T-helper 22 cell (primary cell): Measurements from ENCODE around the gene TSPAN13.

Experiments used
- DNase-seq: peaks from one replicate; pipeline ENCODE4 v3.0.0-alpha.2; 2020; ENCODE audit warnings: low read depth

TSPAN13 gene

DNA sequence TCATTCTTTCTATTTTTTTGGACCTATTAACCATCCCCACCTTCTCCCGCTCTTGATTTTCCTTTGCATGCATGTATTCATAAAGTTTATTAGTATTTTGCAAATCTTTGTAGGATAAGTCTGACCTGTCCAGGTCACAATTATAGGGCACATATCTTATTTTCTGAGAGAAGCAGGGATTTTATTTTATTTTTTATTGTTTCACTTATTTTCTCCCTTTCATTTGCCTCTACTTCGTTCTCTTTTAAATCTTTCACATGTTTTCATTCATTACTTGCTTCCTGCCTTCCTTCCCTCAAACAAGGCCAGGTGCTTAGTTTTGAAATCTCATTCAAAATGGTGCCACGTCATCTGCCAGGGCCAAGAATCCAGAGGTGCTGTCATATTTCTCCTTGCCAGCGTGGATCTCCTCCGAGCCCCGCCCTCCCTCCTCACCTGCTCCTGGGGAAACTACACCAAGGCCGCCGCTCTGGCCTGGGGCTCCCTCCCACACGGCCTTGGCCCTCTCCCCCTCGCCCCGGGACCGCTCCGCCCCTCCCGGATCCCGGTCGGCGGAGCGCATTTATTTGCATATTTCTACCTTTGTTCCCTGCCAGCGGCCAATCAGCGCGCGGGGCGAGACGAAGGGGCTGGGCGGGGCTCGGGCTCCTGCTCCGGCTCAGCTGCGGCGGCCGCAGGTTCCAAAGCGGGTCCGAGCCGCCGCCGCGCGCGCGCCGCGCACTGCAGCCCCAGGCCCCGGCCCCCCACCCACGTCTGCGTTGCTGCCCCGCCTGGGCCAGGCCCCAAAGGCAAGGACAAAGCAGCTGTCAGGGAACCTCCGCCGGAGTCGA, at the start of gene TSPAN13:
Gene TSPAN13, plus strand, starts transcription at position 654 of the 830 bp plus-strand sequence. CDS start 213 bp downstream, outside the sequence.
- peak; percentile 23 for DNase-seq

DNA sequence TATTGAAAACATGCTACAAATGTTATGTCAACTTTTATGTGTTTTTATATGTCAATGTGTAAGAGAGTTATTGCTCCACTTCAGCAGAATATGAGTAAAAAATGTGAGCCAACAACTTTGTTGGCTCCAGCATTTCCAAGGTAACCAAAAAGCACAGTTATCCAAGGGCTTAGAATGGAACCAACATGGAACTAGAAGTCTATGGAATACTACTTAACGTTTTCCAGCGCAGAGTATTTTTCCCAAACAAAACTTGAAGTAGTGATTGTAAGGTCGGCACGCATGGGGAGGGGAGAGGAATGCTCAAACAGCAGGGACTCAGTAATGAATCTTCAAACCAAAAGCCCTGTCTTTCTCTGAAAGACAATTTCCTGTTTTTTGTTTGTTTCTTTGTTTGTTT, 45.0 kb upstream of the TSPAN13 start:
- DNase-seq = no peak

DNA sequence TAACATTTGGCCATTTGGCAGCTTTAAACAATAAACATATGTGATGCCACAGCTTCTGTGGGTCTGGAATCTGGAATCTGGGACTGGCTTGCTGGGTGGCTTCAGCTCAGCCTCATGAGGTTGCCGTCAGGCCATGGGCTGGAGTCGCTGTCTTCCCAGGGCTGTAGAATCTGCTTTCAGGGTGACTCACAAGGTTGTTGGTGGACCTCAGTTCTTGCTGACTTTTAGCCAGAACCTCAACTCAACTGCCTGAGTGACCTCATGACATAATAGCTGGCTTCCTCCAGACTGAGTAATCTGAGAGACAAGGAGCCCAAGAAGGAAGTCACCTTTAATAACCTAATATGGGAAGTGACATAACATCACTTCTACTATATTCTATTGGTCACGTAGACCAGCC, 44.6 kb upstream of the TSPAN13 start:
- no peak for DNase-seq

DNA sequence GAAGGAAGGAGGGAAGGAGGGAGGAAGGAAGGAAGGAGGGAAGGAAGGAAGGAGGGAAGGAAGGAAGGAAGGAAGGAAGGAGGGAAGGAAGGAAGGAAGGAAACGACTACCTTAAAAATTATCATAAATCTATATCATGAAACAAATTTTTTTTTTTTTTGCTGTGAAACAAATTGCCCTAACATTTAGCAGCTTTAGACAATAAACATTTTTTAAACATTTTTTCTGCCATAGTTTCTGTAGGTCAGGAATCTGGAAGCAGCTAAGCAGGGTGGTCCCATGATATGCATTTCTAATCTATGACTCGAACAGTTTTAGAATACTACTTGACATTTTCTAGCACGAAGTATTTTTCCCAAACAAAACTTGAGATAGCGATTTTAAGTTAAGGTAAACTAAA, 42.9 kb upstream of the TSPAN13 start:
- no peak for DNase-seq

DNA sequence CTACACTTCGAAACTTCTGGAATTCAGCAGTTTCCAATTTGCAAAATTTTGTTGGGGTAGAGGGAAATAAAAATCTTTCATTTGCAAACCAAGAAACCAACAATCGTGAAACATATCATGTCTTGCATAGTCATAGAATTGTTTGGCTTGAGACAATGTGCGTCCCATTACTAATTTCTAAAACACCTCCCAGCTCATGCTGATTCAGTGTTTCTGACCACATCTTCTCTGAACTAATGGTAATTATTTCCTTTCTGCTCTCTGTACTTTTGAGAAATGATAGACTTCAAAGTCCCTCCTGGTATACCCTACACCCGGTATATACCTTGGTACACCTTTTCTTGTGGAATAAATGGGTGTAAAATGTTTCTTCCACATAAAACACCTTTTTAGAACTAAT, 41.8 kb upstream of the TSPAN13 start:
- DNase-seq = no peak

DNA sequence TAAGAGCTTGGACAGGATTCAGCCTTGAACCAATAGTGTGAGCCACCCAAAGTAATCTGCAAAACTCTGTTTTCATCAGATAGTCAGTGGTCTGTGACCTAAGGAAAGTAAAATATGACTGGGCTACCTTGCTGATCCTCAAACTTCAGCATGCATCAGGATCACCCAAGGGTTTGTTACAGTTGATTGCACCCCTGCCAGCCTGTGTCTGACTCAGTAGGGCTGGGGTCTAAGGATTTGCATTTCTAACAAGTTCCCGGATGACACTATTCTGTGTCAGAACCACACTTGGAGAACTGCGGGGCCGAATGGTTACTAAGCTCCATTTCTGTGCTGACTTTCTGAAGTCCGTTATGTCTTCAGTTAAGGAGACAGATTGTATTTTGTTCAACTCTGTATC, 40.6 kb upstream of the TSPAN13 start:
- DNase-seq = no peak

DNA sequence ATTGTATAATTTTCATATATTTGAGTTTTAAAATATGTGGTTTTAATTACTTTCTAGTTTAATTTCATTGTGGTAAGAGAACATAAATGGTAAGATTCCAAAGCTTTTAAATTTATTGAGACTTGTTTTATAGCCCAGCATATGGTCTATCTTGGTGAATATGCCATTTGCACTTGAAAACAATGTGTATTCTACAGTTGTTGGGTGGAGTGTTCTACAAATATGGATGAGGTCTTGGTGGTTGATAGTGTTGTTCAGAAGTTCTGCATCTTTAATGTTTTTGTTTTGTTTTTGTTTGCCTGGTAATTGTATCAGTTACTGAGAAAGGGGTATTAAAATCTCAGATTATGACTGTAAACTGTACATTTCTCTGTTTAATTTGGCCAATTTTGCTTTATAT, 37.6 kb upstream of the TSPAN13 start:
- DNase-seq = no peak

DNA sequence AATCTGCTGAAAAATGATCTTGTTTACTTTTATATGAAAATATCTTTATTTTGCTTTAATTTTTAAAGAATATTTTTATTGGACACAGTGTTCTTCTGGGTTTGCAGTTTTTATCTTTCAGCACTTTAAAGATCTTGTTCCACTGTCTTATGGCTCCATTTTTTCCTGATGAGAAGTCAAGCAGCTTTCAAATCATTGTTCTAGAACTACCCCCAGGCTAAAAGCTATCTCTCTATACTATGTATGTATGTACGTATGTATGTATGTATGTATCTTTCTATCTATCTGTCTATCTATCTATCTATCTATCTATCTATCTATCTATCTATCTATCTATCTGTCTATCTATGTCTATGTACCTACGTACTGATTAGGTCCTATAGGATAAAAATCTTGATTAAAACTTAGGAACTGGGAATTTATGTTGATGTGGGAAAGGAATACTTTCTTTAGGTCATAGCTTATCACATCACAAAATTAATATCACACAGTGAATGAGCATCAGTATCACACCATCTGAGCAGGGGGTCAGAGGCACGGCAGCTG, 35.4 kb upstream of the TSPAN13 start:
- DNase-seq = no peak

DNA sequence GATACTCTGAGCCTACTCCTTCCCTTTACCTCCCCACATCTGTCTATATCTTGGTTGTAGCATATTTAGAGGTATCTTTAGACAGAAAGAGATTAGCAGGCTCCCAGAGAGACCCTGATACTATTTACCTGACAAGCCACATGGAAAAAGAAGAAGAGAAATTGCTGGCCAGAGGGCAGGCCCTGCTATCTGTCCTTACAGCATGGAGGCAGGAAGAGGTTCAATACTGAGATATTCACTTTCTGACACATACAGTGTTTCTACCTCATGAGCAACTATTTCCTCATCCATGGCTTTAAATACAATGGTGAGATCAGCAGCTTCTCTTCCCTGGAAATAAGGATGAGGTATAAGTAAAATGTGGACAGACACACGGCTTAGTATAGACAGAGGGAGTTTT, 33.9 kb upstream of the TSPAN13 start:
- DNase-seq = no peak

DNA sequence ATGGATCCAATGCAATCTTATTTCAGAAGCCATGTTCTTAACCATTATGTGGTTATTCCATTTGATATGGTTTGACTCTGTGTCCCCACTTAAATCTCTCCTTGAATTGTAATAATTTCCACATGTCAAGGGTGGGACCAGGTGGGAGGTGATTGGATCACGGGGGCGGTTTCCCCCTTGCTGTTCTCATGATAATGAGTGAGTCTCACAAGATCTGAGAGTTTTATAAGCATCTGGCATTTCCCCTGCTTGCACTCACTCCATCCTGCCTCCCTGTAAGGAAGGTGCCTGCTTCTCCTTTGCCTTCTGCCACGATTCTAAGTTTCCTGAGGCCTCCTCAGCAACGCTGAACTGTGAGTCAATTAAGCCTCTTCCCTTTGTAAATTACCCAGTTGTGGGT, 32.0 kb upstream of the TSPAN13 start:
- DNase-seq = no peak

DNA sequence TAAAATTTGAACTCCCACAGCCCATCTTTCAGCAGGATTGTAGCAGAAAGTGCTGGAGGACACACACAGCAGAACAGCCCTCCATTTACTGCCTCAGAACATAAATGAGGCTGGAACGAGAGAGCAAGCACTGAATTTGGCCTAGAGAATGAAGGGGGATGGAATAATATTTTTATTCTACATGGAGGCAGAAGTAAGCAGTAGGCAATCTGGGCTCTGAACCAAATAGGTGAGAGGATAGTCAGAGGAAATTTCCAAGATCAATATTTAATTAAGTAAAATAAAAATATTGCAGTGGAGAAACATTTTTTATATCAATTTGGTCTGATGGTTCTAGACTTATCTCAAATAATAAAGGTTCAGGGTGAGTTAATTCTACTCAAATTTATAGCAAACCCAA, 29.2 kb upstream of the TSPAN13 start:
- no peak for DNase-seq

DNA sequence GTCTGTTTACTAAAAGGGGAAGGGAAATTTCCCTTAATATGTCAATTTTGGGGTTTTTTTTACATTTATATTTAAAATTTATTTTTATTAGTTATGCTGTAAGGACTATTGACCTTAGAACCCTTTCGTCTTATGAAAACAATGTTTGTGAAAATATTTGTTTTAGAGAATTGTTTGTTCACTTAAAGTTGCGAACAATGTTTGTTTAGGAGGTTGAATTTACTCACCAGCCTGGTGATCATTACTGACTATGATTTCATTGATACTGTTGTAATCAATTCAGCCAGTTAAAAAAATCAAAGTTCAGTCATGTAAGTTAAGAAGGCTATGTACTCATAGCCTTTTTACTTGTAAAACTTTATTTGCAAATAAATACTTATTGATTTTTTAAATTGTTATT, 27.4 kb upstream of the TSPAN13 start:
- DNase-seq = no peak

DNA sequence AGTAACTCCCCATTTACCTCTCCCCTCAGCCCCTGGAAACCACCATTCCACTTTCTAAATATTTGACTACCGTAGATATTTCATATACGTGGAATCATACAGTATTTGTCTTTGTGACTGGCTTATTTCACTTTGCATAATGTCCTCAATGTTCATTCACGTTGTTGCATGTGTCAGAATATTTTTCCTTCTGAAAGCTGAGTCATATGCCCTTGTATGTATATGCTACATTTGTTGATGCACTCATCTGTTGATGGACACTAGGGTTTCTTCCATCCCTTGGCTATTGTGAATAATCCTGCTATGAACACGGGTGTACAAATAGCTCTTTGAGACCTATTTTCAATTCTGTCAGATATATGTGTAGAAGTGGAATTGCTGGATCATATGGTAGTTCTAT, 25.8 kb upstream of the TSPAN13 start:
- no peak for DNase-seq

DNA sequence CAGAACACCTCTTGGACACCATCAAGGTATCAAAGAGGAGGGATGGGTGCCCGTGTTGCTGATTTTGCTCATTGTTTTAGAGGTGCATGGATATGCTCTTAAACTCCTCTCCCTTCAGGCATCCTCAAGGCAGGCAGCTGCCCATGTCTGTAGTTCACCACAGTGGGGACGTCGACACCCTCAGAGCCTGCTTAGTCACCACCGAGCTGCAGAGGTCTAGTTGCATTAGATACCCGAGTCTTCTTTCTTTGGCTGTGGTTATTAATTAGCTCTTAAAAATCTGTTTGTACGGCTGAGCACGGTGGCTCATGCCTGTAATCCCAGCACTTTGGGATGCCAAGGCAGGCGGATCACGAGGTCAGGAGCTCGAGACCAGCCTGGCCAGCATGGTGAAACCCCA, 24.7 kb upstream of the TSPAN13 start:
- DNase-seq = no peak

DNA sequence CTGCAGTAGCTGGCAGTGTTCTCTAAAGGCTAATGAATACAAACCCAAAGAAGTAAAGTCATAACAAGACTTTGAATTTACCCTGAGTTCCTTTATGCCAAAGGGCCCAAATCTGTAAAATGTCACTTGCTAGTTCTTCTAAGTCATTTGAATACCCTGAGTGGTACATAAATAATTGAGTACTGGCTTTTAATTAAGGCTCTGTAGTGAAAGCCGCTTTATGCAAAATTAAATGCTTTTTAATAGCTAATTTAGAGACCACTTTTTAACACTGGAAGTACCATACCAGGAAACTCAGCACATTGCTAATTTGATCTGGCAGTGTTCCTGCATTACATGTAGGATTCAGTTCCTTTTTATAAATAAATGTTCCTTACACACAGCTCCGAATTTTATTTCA, 24.0 kb upstream of the TSPAN13 start:
- no peak for DNase-seq

DNA sequence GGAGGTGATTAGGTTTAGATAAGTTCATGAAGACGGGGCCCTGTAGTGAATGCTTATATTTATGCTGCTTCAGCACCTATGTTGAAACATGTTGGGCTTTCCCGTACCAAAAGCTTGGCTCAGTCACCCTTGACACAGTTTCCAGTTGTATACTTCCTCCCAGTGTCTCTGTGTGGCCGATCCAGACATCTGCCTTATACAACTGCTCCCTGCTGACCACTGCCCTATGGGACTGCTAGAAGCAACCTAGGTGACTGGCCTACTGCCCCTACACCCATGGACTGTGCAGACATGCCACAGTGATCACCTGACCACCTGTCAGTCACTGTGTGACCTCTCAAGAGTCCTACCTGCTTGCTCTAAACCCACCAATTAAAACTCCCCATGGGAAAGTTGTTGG, 22.6 kb upstream of the TSPAN13 start:
- no peak for DNase-seq

DNA sequence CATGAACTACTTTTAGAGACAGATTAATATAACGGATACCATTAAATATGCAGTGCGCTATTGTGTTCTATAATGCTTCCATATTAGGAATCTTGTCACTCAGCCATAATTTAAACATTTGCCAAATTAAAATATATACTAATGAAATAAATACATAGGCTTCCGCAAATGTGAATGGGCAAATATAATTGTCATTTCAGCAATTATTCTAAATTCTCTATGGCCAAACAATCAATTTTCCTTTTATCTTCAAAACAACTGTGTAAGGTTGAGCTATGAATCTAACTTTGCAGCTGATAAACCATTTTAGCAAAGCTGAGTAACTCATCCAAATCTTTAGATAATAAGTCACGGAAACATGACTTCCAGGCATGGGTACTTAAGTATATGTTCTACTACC, 20.7 kb upstream of the TSPAN13 start:
- no peak for DNase-seq

DNA sequence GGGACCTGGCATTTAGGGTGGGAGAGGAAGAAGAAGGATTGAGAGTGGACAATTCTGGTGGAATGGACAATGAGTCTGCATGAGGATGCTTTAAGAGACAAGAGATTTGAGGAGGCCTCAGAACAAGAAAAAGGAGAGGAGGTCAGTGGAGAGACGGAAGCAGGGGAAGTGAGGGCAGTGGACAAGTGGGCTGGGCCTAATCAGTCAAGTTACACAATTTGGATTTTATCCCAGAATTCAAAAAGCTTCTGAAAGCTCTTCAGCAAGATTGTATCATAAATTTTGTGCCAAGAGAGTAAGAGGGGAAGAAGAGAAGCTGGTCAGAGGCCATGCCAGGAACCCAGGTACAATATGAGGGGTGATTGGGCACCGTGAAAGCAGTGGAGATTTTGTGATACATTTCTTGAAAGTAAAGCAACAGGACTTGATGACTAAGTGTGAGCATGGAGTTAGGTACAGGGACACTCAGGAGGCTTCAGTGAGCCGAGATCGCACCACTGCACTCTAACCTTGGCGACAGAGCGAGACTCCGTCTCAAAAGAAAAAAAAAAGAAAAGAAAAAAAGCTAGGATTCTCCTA, 19.3 kb upstream of the TSPAN13 start:
- DNase-seq = no peak

DNA sequence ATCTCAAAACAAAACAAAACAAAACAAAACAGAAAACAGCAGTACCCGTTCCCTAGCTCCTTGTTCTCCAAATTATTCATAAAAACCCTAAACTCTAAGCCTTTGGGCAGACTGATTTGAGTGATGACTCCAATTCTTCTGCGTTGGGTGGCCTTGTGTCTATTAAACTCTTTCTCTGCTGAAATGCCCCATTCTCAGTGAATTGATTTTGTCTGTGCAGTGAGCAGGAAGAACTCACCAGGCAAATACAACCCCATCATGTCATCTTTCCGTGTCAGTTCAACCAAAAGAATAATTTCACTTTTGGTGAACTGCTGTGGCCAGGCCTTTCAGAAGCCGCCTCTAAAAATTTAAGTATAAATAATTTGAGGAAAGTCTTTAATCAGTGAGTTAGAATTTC, 18.5 kb upstream of the TSPAN13 start:
- DNase-seq = no peak

DNA sequence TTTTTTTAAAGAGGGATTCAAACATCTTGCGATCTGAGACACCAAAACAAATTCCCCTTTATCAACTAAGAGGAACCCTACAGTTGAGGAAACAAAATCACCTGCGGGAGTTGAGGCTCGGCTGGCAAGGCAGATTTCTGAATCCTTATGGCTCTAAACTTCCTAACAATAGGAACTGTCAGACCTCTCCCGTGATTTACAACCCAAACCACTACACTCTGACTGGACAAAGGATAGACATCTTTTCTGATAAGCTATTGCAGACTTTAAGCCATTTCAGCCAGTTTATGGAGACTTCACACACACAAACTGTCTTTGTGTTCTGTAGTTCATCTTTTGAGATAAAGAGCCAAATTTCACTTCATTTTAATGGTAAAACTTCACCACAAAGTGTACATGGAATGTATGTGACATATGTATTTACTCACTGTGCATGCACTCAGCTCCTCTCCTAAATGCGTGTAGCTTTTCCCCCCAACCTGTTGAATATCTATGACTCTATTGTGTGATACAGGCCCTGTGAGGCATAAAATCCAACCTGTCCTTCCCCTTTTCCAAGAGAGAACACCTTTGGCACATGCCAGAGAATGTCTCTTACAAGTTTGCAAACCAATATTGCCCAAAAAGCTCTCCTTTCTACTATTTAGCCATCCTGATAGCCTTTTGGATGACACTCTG, 15.4 kb upstream of the TSPAN13 start:
- DNase-seq = no peak

DNA sequence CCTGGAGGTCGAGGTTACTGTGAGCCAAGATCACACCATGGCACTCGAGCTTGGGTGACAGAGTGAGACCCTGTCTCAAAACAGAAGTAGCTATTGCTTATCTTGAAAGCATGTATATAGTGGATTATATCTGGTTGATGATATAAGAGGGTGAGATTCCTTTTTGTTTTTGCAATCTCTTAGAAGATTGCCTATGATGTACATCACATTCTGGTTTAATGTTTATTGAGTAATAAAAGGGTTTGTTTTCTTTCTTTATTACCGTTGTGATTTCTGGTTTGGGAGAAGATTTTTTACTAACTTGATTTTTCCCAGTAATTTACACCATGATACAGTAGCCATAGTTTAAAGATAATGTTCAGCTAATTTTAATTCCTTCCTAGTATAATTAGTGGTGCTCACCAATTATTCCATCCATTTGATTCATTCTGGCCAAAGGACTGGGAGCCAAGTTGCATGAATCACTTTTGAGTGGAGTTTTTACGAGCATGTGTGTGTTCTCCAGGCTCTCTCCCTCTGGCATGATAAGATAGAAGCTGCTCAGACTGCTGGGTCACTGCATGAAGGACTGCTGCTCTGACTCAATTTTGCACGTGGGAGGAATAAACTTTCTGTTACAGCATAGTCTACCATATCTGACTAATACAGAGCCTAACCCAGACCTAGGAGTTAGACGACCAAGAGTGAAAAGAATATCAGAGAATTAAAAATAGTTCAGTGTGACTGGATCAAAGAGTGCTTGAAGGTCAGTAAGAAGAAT, 13.5 kb upstream of the TSPAN13 start:
- no peak for DNase-seq

DNA sequence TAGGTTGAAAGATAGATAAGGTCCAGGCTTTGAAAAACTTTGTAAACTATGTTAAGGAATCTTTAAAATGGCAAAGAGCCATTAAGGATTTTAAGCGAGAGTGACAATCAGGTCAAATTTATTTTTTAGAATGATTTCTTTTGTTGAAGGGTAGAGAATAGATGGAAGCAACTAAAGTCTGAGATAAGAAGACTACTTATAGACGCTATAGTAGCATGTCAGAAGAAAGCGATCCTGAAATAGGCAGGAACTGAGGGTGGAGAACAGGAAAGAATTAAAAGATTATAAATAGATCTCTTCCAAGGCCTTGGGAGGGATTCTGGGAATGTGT, 13.0 kb upstream of the TSPAN13 start:
- DNase-seq = no peak

DNA sequence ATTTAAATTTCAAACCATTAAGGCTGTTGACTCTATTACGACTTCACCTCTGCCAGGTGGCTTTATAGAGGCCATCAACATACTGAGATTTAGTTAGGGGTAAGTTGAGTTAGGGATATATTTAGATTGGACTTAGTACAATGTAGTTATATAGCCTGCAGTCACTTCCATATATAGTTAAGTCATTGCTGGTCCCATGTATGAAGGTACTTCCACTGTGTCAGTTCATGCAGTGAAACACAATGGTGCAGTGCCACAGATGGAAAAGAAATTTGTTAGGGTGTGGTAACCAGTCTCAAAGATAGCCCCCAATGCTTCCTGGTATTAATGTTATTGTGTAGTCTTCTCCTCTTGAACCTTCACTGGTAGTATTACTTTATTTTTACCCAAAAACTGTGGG, 12.6 kb upstream of the TSPAN13 start:
- no peak for DNase-seq
